BJ (cell line): Measurements from ENCODE around the gene INPP5B. TPM values are rescaled to one million over a fixed set of nuclear protein-coding genes. Genes with fewer than 3 reads are reported as not detected.

Experiments used
- CTCF ChIA-PET: fragments of 350-600 bp; formaldehyde crosslinking; extraction: SDS; loops from one replicate; lab custom pipeline; 2021; ENCODE audit warnings: antibody characterized with exemption, inconsistent platforms; lab: Yijun Ruan, JAX
- POLR2A ChIA-PET: fragments of 300-600 bp; sonication (Branson Sonifier 250); formaldehyde crosslinking; extraction: SDS; loops from one replicate; lab custom pipeline; 2021; ENCODE audit warnings: antibody characterized with exemption; lab: Charles Lee
- DNase-seq: peaks from one replicate; pipeline ENCODE4 v3.0.0-alpha.2; 2011; ENCODE audit warnings: low read depth
- H3K27me3 ChIP-seq: 2 replicates; pipeline ENCODE4 v1.6.0; 2011; ENCODE audit warnings: low read length; ENCODE audit not compliant: control insufficient read depth, insufficient read depth
- H3K36me3 ChIP-seq: 2 replicates; pipeline ENCODE4 v1.5.1; 2011; ENCODE audit warnings: low read length; ENCODE audit not compliant: control insufficient read depth, insufficient read depth
- H3K4me3 ChIP-seq: 2 replicates; pipeline ENCODE4 v1.5.1; 2011; ENCODE audit warnings: low read depth, mild to moderate bottlenecking, control low read depth, low read length
- CTCF ChIP-seq: IDR thresholded peaks from 2 replicates; pipeline ENCODE4 v1.5.1; 2011; ENCODE audit warnings: low read depth, mild to moderate bottlenecking, control low read depth, inconsistent platforms, low read length, moderate library complexity; ENCODE audit not compliant: insufficient read depth
- polyA plus RNA-seq: library from polyadenylated mRNA; depleted of rRNA; stranded (reverse); fragments of >200 nt; gene quantifications from 2 replicates; pipeline ENCODE4 v1.2.3, GENCODE V29; 2011

Gene INPP5B
- polyA plus RNA-seq, 1 experiment = 21.9 TPM

- no peak overlapping the region for H3K4me3 ChIP-seq
- TF ChIP-seq CTCF = no peak
- H3K27me3 ChIP-seq = no peaks in the 10 kb centered on the region
- no peak for DNase-seq
- H3K36me3 ChIP-seq = peaks cover 6% of the 10 kb centered on the region; the same call in 1 of the 2 replicates
- CTCF ChIA-PET = interaction anchor here (0.6 to 4.1 kb wide), 3 partner anchors 9 to 83 kb away, joined by 3 to 28 read pairs (median 3); partner anchors contain the start of gene MTF1
- POLR2A ChIA-PET = no interaction called here
Observed at GRCh38 chr1:37893673-37894072, 53.2 kb downstream of the INPP5B start.

- TF ChIP-seq CTCF = no peak
- CTCF ChIA-PET = interaction anchor here (0.6 to 4.1 kb wide), 6 partner anchors 9 to 179 kb away, joined by 3 to 28 read pairs (median 4); no protein-coding TSS in a partner anchor
- POLR2A ChIA-PET = no interaction called here
- H3K27me3 ChIP-seq = no peaks in the 10 kb centered on the region
- peaks cover 11% of the 10 kb centered on the region for H3K36me3 ChIP-seq
- H3K4me3 ChIP-seq = no peak overlapping the region
- DNase-seq = no peak
Observed at GRCh38 chr1:37892151-37893047, 54.5 kb downstream of the INPP5B start.

GRCh38 chr1:37890378-37891014, 56.4 kb downstream of the INPP5B start:
- peaks cover 21% of the 10 kb centered on the region for H3K36me3 ChIP-seq
- DNase-seq = no peak
- peak; percentile 27; the same call in 1 of the 2 replicates for TF ChIP-seq CTCF
- POLR2A ChIA-PET = no interaction called here
- H3K27me3 ChIP-seq = no peaks in the 10 kb centered on the region
- CTCF ChIA-PET = interaction anchor here (1.3 to 4.1 kb wide), 2 partner anchors 86 to 87 kb away, joined by 4 to 28 read pairs; no protein-coding TSS in a partner anchor
- H3K4me3 ChIP-seq = no peak overlapping the region

GRCh38 chr1:37888022-37888700, 58.7 kb downstream of the INPP5B start:
- no peak overlapping the region for H3K4me3 ChIP-seq
- H3K27me3 ChIP-seq = no peaks in the 10 kb centered on the region
- CTCF ChIA-PET = interaction anchor here (0.6 to 1.4 kb wide), 5 partner anchors 21 to 92 kb away, joined by 3 to 5 read pairs (median 4); partner anchors contain the start of gene MTF1
- TF ChIP-seq CTCF = no peak
- DNase-seq = no peak
- H3K36me3 ChIP-seq = peaks cover 26% of the 10 kb centered on the region
- POLR2A ChIA-PET = no interaction called here

- ChIA-PET CTCF (interaction anchor here (0.7 to 1.5 kb wide), 3 partner anchors 8 to 23 kb away, joined by 3 to 6 read pairs (median 3); no protein-coding TSS in a partner anchor), POLR2A (no interaction called here)
- no peak overlapping the region for H3K4me3 ChIP-seq
- DNase-seq = no peak
- H3K36me3 ChIP-seq = peaks cover 34% of the 10 kb centered on the region
- TF ChIP-seq CTCF = no peak
- H3K27me3 ChIP-seq = no peaks in the 10 kb centered on the region
Observed at GRCh38 chr1:37884145-37884544, 62.7 kb downstream of the INPP5B start.
